GM23338 (cell line): ENCODE data around the gene MYH15. TPM values are rescaled to one million over a fixed set of nuclear protein-coding genes. Genes with fewer than 3 reads are reported as not detected.

Experiments used
- ATAC-seq: fragments of 200-7000 bp; cut with Tn5 transposase; 3 replicates; pipeline ENCODE4 v1.9.1; 2020
- DNase-seq: peaks from one replicate; pipeline ENCODE4 v3.0.0-alpha.2; 2015; ENCODE audit warnings: low spot score
- H2AFZ ChIP-seq: fragments of 200-600 bp; sonication (generic); 2 replicates; pipeline ENCODE4 v1.8.0; 2016; ENCODE audit warnings: antibody characterized with exemption, mild to moderate bottlenecking, moderate library complexity
- H3F3A ChIP-seq: fragments of 200-600 bp; sonication (generic); replicated peaks from 2 replicates; pipeline ENCODE4 v1.8.0; 2017; ENCODE audit warnings: antibody characterized with exemption, mixed run types, low read depth
- H3K27ac ChIP-seq: fragments of 200-600 bp; sonication (generic); 2 replicates; pipeline ENCODE4 v1.6.1; 2016; ENCODE audit warnings: low read depth
- H3K27me3 ChIP-seq: fragments of 200-600 bp; sonication (generic); 2 replicates; pipeline ENCODE4 v1.8.0; 2016; ENCODE audit warnings: mild to moderate bottlenecking, mixed run types, moderate library complexity; ENCODE audit not compliant: insufficient read depth
- H3K36me3 ChIP-seq: fragments of 200-600 bp; sonication (generic); 2 replicates; pipeline ENCODE4 v1.8.0; 2016; ENCODE audit warnings: mild to moderate bottlenecking; ENCODE audit not compliant: insufficient read depth
- H3K4me1 ChIP-seq: fragments of 200-600 bp; sonication (generic); 2 replicates; pipeline ENCODE4 v1.8.0; 2016; ENCODE audit warnings: mild to moderate bottlenecking, moderate library complexity; ENCODE audit not compliant: insufficient read depth
- H3K4me2 ChIP-seq: fragments of 200-600 bp; sonication (generic); 2 replicates; pipeline ENCODE4 v1.7.1; 2017; ENCODE audit warnings: mixed run types
- H3K4me3 ChIP-seq: fragments of 200-600 bp; sonication (generic); 2 replicates; pipeline ENCODE4 v1.6.1; 2016; ENCODE audit warnings: mixed run types
- H3K79me2 ChIP-seq: fragments of 200-600 bp; sonication (generic); replicated peaks from 2 replicates; pipeline ENCODE4 v1.8.0; 2017; ENCODE audit warnings: mild to moderate bottlenecking; ENCODE audit not compliant: insufficient read depth
- H3K9me2 ChIP-seq: fragments of 200-600 bp; sonication (generic); 2 replicates; pipeline ENCODE4 v1.8.0; 2017; ENCODE audit not compliant: insufficient read depth
- H4K20me1 ChIP-seq: fragments of 200-600 bp; sonication (generic); replicated peaks from 2 replicates; pipeline ENCODE4 v1.8.0; 2017; ENCODE audit warnings: mild to moderate bottlenecking; ENCODE audit not compliant: insufficient read depth
- H3K27ac Mint-ChIP-seq: 2 replicates; pipeline ENCODE4 v1.8.0; 2020; ENCODE audit warnings: inconsistent platforms, mild to moderate bottlenecking, moderate library complexity, mixed read lengths
- H3K27me3 Mint-ChIP-seq: 3 replicates; pipeline ENCODE4 v1.8.0; 2022; ENCODE audit warnings: low read depth, mild to moderate bottlenecking, moderate library complexity, mixed read lengths, inconsistent platforms; ENCODE audit not compliant: insufficient read depth, poor library complexity
- H3K36me3 Mint-ChIP-seq: 3 replicates; pipeline ENCODE4 v1.8.0; 2021; ENCODE audit warnings: low read depth, mild to moderate bottlenecking, inconsistent platforms, moderate library complexity, mixed read lengths
- H3K4me1 Mint-ChIP-seq: 3 replicates; pipeline ENCODE4 v1.8.0; 2020; ENCODE audit warnings: mild to moderate bottlenecking, inconsistent platforms, mixed read lengths
- H3K4me3 Mint-ChIP-seq: 3 replicates; pipeline ENCODE4 v1.8.0; 2021; ENCODE audit warnings: moderate library complexity, mild to moderate bottlenecking, inconsistent platforms, mixed read lengths
- H3K9me3 Mint-ChIP-seq: 3 replicates; pipeline ENCODE4 v1.8.0; 2020; ENCODE audit warnings: moderate library complexity, mild to moderate bottlenecking, inconsistent platforms, mixed read lengths
- CTCF ChIP-seq, 2 experiments: fragments of 200-600 bp in 1 of 2; sonication (generic) in 1 of 2; conservative IDR thresholded peaks; 2 replicates each; pipeline versions ENCODE4 v1.5.1 to v1.6.1; 2016 to 2017; ENCODE audit warnings: antibody characterized with exemption in 2 of 2, low read depth in 2 of 2, mild to moderate bottlenecking in 2 of 2, moderate library complexity in 1 of 2
- ETS1 ChIP-seq: IDR thresholded peaks from 2 replicates; pipeline ENCODE4 v1.6.1; 2016; ENCODE audit warnings: antibody characterized with exemption
- JUNB ChIP-seq: IDR thresholded peaks from one replicate; pipeline ENCODE4 v1.6.1; 2016; ENCODE audit warnings: antibody characterized with exemption; ENCODE audit not compliant: unreplicated experiment
- ZNF331 ChIP-seq: fragments of 250-450 bp; sonication (Bioruptor Pico); IDR thresholded peaks from 2 replicates; pipeline ENCODE4 v1.5.0; 2020; ENCODE audit warnings: low read depth, mild to moderate bottlenecking, moderate library complexity
- ZNF462 ChIP-seq: fragments of 250-450 bp; sonication (Bioruptor Pico); IDR thresholded peaks from 2 replicates; pipeline ENCODE4 v1.5.0; 2020; ENCODE audit warnings: mild to moderate bottlenecking, moderate library complexity
- polyA plus RNA-seq: library from polyadenylated mRNA; unstranded; fragments of >200 nt; fragmentation: Nextera tagmentation; extraction: Ambion mirVana; gene quantifications from 2 replicates; pipeline ENCODE4 v1.2.1, GENCODE V29; 2016
- total RNA-seq: library from RNA; depleted of rRNA; stranded (reverse); fragments of >200 nt; shearing (Covaris generic); gene quantifications from 2 replicates; pipeline ENCODE4 v1.2.3, GENCODE V29; 2014

Gene MYH15
- total and polyA plus RNA-seq, 2 experiments from 2014 or later, result 0.07 TPM; not detected in 1

- TF ChIP-seq ZNF462 (CRISPR knock-in tag), result no peak
- no peak for TF ChIP-seq ETS1
- TF ChIP-seq ZNF331, result no peak
Observed at GRCh38 chr3:108342837-108343486, 167.4 kb downstream of the MYH15 start (continued).

- Mint-ChIP-seq H3K36me3 (no peaks in the 10 kb centered on the region), H3K4me1 (peaks cover 6% of the 10 kb centered on the region; the same call in 2 of the 3 replicates), H3K27ac (no peak overlapping the region), H3K9me3 (no peaks in the 10 kb centered on the region), H3K4me3 (no peak overlapping the region), H3K27me3 (peaks cover 1% of the 10 kb centered on the region)
- Histone ChIP-seq H4K20me1 (no peaks in the 10 kb centered on the region), H3F3A (no peaks in the 10 kb centered on the region), H2AFZ (no peak overlapping the region), H3K27ac (no peak overlapping the region), H3K36me3 (no peaks in the 10 kb centered on the region), H3K4me3 (no peak overlapping the region), H3K4me2 (no peak overlapping the region), H3K9me2 (no peaks in the 10 kb centered on the region), H3K4me1 (peaks cover 5% of the 10 kb centered on the region; the same call in 1 of the 2 replicates), H3K27me3 (no peaks in the 10 kb centered on the region), H3K79me2 (no peaks in the 10 kb centered on the region)
- ATAC-seq, result no peak
- DNase-seq, result no peak
- TF ChIP-seq ZNF462 (CRISPR knock-in tag) (no peak), CTCF (conservative IDR thresholded peaks at IDR 0.05; ENCODE audit: low read depth in 2 of 2) (no peak), ZNF331 (no peak), JUNB (no peak)
Observed at GRCh38 chr3:108341911-108342310, 168.5 kb downstream of the MYH15 start.
